RWPE2 (cell line): ENCODE results near the gene FBXO30.

ENCODE experiments used
- ATAC-seq: fragments of 200-7000 bp; cut with Tn5 transposase; 3 replicates; pipeline ENCODE4 v1.9.1; 2021; ENCODE audit warnings: low read depth
- DNase-seq: peaks from one replicate; pipeline ENCODE4 v3.0.0-alpha.2; 2020; ENCODE audit warnings: low spot score
- H3K27ac ChIP-seq: fragments of 450-650 bp; 2 replicates; pipeline ENCODE4 v1.5.1; 2017; ENCODE audit warnings: mild to moderate bottlenecking; ENCODE audit not compliant: poor library complexity, severe bottlenecking
- H3K27me3 ChIP-seq: fragments of 250-450 bp; sonication (Bioruptor Pico); 2 replicates; pipeline ENCODE4 v1.5.1; 2021; ENCODE audit warnings: mild to moderate bottlenecking, moderate library complexity; ENCODE audit not compliant: insufficient read depth, poor library complexity, severe bottlenecking
- H3K36me3 ChIP-seq: fragments of 250-450 bp; sonication (Bioruptor Pico); 2 replicates; pipeline ENCODE4 v1.5.1; 2020; ENCODE audit warnings: low read depth, mild to moderate bottlenecking, moderate library complexity
- H3K4me1 ChIP-seq: fragments of 250-450 bp; sonication (Bioruptor Pico); 2 replicates; pipeline ENCODE4 v1.5.1; 2021; ENCODE audit warnings: mild to moderate bottlenecking, moderate library complexity; ENCODE audit not compliant: insufficient read depth, poor library complexity, severe bottlenecking
- H3K4me3 ChIP-seq: fragments of 250-450 bp; sonication (Bioruptor Pico); 2 replicates; pipeline ENCODE4 v1.5.1; 2021; ENCODE audit warnings: mild to moderate bottlenecking, moderate library complexity; ENCODE audit not compliant: severe bottlenecking
- H3K9me3 ChIP-seq: fragments of 250-450 bp; sonication (Bioruptor Pico); 2 replicates; pipeline ENCODE4 v1.5.1; 2021; ENCODE audit warnings: mild to moderate bottlenecking, moderate library complexity; ENCODE audit not compliant: severe bottlenecking
- CTCF ChIP-seq: fragments of 450-650 bp; IDR thresholded peaks from one replicate; pipeline ENCODE4 v1.5.1; 2017; ENCODE audit warnings: mild to moderate bottlenecking, moderate library complexity; ENCODE audit not compliant: poor library complexity, severe bottlenecking

FBXO30 gene

DNA sequence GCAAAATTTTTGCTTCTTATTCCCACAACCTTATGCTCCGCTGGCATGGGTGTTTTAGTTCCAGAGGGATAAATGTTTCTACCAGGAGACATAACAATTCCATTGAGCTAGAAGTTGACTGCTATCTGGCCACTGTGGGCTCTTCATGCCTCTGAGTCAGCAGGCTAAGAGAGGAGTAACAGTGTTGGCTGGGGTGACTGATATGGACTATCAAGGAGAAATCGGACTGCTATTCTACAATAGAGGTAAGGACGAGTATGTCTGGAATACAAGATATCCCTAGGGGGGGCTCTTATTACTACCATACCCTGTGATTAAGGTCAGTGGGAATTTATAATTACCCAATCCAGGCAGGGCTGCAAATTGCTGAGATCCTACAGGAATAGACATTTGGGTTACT, 26.9 kb downstream of the FBXO30 start:
- H3K4me1 ChIP-seq = no peaks in the 10 kb centered on the region
- ATAC-seq (no peak), DNase-seq (no peak)
- H3K27me3 ChIP-seq = no peaks in the 10 kb centered on the region
- no peak overlapping the region for H3K27ac ChIP-seq
- no peak overlapping the region for H3K4me3 ChIP-seq
- no peaks in the 10 kb centered on the region for H3K36me3 ChIP-seq
- TF ChIP-seq CTCF = no peak
- peaks cover 1% of the 10 kb centered on the region for H3K9me3 ChIP-seq

DNA sequence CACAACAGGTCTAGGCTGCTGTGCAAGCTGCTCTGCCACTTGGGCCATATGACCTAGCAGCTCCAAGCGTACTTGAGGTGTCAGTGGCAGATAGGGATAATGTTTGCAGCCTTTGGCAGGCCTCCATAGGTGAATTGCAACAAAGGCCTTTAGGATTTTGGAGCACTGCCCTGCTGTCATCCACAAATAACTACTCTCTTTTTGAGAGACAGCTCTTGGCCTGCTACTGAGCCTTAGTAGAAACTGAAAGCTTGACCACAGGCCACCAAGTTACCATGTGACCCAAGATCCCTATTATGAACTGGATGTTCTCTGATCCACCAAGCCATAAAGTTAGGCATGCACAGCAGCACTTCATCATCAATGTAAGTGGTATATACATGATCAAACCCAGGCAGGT, 29.9 kb downstream of the FBXO30 start:
- Histone ChIP-seq H3K27ac (no peak overlapping the region), H3K9me3 (no peaks in the 10 kb centered on the region), H3K27me3 (no peaks in the 10 kb centered on the region), H3K36me3 (no peaks in the 10 kb centered on the region), H3K4me3 (no peak overlapping the region), H3K4me1 (no peaks in the 10 kb centered on the region)
- TF ChIP-seq CTCF = no peak
- ATAC-seq (no peak), DNase-seq (no peak)

DNA sequence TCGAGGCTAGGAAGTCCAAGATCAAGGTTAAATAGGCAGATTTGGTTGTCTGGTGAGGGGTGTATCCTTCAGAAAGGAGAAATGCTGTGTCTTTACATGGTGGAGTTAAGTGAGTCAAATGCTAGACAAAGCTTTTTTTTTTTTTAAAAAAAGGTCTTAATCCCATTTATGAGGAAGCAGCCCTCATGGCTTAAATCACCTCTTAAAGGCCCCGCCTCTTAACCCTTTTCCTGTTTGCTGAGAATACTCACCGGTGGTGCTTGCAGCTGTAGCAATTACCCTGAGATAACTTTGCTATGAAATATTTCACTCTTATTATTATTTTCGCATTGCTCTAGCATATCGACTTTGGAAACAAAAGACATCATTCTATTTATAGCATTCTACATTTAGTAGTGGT, 30.8 kb downstream of the FBXO30 start:
- DNase-seq (no peak), ATAC-seq (no peak)
- H3K4me1 ChIP-seq = no peaks in the 10 kb centered on the region
- H3K4me3 ChIP-seq = no peak overlapping the region
- H3K27me3 ChIP-seq = no peaks in the 10 kb centered on the region
- H3K36me3 ChIP-seq = no peaks in the 10 kb centered on the region
- no peak overlapping the region for H3K27ac ChIP-seq
- TF ChIP-seq CTCF = no peak
- H3K9me3 ChIP-seq = no peaks in the 10 kb centered on the region

DNA sequence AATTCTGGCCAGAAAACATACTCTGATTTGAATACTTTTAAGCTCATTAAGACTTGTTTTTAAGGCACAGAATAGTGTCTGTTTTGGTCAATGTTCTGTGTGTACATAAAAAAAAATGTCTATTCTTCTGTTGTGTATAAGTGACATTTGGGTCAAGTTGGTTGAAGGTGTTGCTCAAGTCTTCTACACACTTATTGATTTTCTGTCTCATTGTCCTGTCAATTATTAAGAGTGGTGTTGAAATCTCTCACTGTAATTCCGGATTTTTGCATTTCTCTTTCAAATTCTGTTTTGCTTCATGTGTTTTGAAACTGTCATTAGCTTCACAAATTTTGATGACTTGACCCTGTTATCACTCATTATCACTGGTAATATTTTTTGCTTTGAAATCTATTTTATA, 41.7 kb downstream of the FBXO30 start:
- H3K36me3 ChIP-seq = no peaks in the 10 kb centered on the region
- DNase-seq = no peak
- no peak for ATAC-seq
- H3K4me3 ChIP-seq = no peak overlapping the region
- H3K9me3 ChIP-seq = no peaks in the 10 kb centered on the region
- no peak overlapping the region for H3K27ac ChIP-seq
- H3K27me3 ChIP-seq = no peaks in the 10 kb centered on the region
- H3K4me1 ChIP-seq = no peaks in the 10 kb centered on the region
- no peak for TF ChIP-seq CTCF

- Histone ChIP-seq H3K9me3 (no peaks in the 10 kb centered on the region), H3K27me3 (no peaks in the 10 kb centered on the region), H3K4me3 (no peak overlapping the region), H3K27ac (no peak overlapping the region), H3K36me3 (no peaks in the 10 kb centered on the region), H3K4me1 (no peaks in the 10 kb centered on the region)
- ATAC-seq = no peak
- TF ChIP-seq CTCF = no peak
- no peak for DNase-seq
Measured at GRCh38 chr6:145765449-145765848, 49.1 kb downstream of the FBXO30 start.
